HG03135 (cell line): ENCODE data around the gene MYCT1.
"Not testable (repeated sequence)": the region's sequence is repeated elsewhere in the genome, so short reads cannot be mapped to it uniquely, and the experiment has no call there.

ENCODE experiments used
- ATAC-seq: cut with Tn5 transposase; IDR thresholded peaks from one replicate; pipeline ENCODE4 v1.9.1; 2021; ENCODE audit warnings: mild to moderate bottlenecking, moderate library complexity; ENCODE audit not compliant: unreplicated experiment

The MYCT1 gene

GRCh38 chr6:152697634-152698033, at the start of gene MYCT1:
TSS of gene MYCT1 (plus strand) at chr6:152697897. CDS start at chr6:152697903, 6 bp downstream.
- no peak for ATAC-seq

GRCh38 chr6:152648105-152648504, 49.6 kb upstream of the MYCT1 start:
- no peak for ATAC-seq

GRCh38 chr6:152651986-152652385, 45.7 kb upstream of the MYCT1 start:
- ATAC-seq: no peak

DNA sequence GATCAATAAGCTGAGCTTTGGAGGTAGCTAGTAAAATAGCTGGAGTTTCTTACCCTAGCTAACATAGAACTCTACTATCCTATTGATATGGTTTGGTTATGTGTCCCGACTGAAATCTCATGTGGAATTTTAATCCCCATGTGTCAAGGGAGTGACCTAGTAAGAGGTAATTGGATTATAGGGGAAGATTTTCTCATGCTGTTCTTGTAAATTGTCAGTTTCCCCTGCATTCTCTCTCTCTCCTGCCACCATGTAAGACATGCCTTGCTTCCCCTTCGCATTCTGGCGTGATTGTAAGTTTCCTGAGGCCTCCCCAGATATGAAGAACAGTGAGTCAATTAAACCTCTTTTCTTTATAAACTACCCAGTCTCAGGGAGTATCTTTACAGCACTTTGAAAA, 35.9 kb upstream of the MYCT1 start:
- no peak for ATAC-seq

DNA sequence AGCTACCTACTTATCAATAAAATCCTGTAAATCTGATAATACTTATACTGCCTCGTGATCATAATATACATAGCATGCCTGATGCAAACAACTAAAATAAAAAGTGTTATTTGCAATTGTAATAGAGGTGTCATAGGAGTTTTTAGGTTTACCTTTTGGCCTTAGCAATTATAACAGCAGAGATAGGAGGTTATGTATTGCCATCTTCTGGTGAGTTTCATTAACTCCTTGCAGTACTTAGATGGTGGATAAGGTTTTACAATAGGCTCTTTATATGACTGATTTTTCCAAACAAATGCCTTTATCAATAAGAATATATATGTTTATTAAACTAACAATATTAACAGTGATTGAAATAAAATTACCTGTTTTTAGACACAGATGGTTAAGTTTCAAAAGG, 27.8 kb upstream of the MYCT1 start:
- no peak for ATAC-seq

DNA sequence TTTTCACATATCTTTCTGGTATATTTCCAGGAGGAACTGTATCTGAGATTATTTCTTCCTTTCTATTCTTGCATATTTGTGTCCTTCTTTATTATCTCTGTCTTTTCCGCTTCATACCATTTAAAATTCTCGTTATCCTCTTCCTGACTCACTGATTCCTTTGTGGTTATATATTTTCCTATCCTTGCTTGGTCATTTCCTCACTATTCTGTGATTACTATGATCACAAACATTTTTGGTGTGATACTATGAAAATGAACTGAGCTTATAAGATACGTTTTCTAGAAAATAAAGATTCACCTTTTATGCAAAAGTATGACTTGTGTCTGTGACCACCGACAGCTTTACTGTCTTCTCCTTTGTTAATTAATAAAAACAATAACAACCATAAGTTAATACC, 26.5 kb upstream of the MYCT1 start:
- no peak for ATAC-seq

DNA sequence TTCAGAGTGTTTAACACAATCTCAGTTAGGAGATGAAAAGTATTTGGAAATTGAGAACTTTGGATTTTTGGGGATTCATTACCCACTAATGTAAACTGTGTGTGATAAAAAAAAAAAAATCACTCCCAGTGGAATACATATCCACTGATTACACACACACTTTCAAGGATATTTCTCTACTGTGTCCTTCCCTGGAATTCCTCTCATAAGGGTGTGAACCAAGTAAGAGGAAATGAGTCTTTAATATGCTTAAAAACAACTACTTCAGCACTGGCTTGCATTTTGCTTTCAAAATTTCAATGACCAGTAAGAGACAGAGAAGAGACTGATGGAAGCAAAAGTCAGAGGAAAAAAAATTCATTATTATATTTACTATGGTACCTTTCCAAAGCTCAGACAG, 24.5 kb upstream of the MYCT1 start:
- no peak for ATAC-seq

DNA sequence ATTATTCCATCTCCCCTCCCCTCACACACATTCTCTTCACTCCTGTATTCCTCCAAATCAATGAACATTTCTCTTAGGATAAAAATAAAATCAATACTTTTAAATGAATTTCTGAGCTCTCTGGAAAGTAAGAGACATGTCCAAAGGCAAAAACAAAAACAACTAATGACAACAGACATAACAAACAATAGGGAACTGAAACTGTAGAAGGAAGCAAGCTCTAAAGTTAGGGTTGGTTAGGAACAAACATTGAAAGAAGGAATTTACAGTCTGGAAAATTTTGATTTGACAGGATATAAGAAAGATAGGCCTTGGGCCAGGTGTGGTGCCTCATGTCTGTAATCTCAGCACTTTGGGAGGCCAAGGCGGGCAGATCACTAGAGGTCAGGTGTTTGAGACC, 17.5 kb upstream of the MYCT1 start:
- no peak for ATAC-seq

- ATAC-seq: no peak
Measured at GRCh38 chr6:152680879-152681517, 16.7 kb upstream of the MYCT1 start.

DNA sequence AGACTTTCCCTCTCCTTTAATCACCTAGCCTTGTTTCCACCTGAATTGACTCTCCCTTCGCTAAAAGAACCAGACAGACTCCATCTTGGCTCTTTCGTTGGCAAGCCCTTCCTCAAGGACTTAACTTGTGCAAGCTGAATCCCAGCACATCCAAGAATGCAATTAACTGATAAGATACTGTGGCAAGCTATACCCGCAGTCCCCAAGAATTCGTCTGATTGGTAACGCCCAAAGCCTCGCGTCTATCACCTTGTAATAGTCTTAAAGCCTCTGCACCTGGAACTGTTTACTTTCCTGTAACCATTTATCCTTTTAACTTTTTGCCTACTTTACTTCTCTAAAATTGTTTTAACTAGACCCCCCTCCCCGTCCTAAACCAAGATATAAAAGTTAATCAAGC, 15.6 kb upstream of the MYCT1 start:
- no peak for ATAC-seq

DNA sequence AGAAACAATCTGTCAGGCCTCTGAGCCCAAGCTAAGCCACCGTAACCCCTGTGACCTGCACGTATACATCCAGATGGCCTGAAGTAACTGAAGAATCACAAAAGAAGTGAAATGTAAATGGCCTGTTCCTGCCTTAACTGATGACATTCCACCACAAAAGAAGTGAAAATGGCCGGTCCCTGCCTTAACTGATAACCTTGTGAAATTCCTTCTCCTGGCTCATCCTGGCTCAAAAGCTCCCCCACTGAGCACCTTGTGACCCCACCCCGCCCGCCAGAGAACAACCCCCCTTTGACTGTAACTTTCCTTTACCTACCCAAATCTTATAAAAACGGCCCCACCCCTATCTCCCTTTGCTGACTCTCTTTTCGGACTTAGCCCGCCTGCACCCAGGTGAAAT, 14.8 kb upstream of the MYCT1 start:
- not testable (repeated sequence) for ATAC-seq

GRCh38 chr6:152685819-152686218, 11.9 kb upstream of the MYCT1 start:
- no peak for ATAC-seq

DNA sequence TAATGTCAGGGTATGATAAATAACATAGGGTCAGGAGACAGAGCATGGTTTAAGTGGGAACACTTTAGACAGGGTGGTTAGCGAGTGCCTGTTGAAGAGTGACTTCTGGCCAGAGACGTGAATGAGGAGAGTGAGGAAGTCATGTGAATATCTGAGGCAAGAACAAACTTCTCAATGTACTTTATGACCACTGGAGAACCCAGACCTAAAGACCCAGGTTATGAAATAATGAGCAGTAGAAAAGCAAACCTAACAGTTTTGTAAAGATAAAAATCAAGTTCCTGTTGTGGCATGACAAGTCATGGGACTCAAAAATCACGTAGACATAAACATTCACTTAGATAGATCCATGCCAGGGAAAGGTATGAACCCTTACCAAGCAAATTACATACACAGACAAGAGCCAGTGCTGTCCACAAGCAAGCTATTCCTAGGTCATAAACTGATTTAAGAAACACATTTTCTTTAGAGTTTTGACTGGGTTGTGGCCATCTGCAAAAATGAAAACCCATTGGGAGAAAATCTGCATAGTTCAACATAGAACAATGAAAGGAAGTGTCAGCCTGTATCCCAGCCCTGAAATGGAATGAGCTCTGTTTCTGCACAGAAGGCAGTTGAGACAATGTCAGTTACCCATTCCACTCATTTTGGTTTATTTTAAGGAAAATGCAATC, 2.2 kb upstream of the MYCT1 start:
- ATAC-seq: no peak

- no peak for ATAC-seq
Measured at GRCh38 chr6:152696522-152696921, 1.2 kb upstream of the MYCT1 start.

DNA sequence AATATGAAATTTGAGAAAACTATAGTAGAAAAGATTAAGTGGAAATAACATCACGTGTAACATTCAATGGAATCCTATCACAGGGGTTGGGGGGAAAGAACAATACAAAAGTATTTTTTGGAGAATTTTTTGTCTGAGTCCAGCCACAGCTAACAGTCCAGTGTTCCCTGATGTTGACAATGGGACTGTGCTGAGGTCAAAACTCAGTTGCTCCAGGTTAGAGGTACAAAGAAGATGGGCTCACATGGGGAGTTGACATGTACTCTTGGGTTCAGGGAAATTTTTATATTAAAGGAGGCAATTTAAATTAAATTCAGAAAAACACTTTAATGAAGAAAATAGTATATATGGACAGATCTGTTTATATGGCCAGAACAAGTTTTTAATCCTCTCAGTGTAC, 995 bp downstream of the MYCT1 start:
- no peak for ATAC-seq

DNA sequence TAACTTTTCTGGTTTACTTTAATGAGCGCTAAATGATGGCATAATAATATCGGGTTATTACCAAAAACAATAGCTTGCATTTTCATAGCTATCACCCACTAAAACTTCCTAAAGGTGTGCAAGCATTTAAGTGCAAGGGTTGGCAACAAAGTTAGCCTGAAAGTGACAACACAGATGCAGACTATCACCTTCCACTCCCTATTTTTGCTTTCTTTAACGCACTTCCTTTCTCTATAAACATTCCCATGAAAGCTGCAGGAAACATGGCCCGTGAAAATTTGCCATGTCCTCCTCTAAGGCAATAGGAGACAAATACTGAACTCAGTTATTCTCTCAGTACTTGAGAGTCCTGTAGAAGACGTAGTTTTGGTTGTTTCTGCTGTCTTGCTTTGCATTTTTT, 2.7 kb downstream of the MYCT1 start:
- ATAC-seq: no peak

DNA sequence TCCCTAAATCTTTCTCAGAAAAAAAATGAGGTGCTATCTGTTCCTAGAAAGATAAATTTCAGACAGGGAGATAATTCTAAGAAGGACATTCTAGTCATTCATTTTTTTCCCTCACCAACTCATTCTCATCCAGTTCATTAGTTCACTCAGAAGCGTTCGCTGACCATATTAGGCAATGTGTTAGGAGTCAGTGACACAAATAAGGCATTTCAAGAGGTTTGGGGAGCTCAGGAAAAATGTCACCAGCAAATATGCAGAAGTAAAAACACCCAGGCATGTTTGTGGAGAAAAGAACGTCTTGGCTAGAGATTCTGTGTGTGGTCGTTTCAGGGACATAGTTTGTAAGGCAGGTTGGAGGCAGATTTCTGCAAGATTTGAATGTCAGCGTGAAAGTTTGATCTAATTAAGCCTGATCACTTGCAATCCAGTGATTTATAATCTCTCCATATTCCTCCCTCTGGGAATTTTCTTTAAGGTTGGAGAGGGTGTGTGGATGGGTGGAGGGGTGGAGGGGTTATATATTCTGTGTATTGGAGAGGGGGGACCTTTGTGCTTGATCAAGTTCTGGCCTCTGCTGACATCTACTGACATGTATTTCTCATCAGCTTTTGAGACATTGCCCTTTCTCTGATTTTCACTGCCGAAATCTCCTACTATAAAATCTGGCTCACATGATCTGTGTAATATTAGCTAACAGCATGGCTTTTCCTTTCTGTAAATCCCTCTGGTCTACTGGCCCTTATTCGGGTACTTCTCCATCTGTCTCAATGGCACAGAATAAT, 3.6 kb downstream of the MYCT1 start:
- ATAC-seq: no peak

- no peak for ATAC-seq
Measured at GRCh38 chr6:152701863-152702401, 4.2 kb downstream of the MYCT1 start.

- ATAC-seq: not testable (repeated sequence)
Measured at GRCh38 chr6:152703750-152704149, 6.1 kb downstream of the MYCT1 start.

DNA sequence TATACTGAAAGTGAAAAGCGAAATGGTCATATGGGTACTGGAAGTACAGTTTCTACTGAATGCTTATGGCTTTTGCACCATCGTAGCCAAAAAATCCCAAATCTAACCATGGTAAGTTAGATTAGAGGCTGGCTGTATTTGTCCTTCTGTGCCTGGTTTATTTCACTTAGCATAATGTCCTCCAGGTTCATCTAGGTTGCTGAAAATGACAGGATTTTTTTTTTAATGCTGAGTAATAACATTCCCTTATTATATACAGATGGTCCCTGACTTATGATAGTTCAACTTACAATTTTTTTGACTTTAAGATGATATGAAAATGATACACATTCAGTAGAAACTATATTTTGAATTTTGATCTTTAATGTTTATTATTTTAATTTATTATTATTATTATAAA, 7.6 kb downstream of the MYCT1 start:
- ATAC-seq: no peak

DNA sequence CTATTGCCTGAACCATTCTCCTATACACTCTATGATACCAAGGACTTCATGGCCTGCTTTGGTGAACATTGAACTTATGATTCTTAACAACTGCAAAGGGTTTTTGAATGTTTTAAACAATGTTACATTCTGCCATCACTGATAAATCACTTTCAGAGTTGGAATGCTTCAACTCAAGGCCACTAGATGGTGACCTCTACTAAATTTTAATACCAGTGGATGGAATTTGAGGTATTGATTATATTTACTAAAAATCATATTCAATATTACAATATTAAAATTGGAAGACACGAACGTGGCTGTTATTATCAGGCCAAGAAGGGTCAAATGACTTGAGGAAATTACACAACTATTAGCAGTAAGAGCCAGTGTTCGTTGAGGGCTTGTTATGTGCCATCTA, 18.6 kb downstream of the MYCT1 start:
- no peak for ATAC-seq

DNA sequence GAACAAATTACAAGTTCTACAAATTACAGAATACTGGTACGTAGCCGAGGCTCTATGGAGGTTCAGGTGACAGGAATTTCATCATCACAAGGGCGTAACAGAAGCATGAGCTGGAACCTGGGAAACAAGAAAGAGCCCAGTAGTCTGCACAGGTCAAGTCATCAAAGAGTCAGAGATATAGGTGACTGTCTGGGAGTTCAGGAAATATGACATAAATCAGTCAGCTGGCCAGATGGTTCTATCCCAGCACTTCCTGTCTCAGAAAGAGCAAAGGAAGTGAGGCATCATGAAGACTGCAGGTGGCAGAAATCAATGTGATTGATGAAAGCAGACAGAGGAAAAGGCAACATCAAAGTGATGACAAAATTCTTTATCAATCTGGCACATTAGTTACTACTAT, 23.3 kb downstream of the MYCT1 start:
- ATAC-seq: no peak
